H1 (cell line): Measurements from ENCODE around the gene RUVBL2. TPM values are rescaled to one million over a fixed set of nuclear protein-coding genes. Genes with fewer than 3 reads are reported as not detected.
A peak's percentile ranks its signal among the peaks of the same experiment; 100 is the strongest.

Experiments used
- CTCF ChIA-PET: fragments of 300-600 bp; sonication (Branson Sonifier 250); formaldehyde crosslinking; loops from one replicate; lab custom pipeline; 2021; ENCODE audit not compliant: partially characterized antibody; lab: Charles Lee
- POLR2A ChIA-PET: fragments of 300-600 bp; sonication (Branson Sonifier 250); formaldehyde crosslinking; loops from one replicate; lab custom pipeline; 2021; ENCODE audit warnings: inconsistent platforms; ENCODE audit not compliant: partially characterized antibody; lab: Charles Lee
- DNase-seq, 2 experiments: peaks; one replicate each; pipeline versions ENCODE4 v3.0.0 to v3.0.0-alpha.2; 2010 to 2022; ENCODE audit warnings: low spot score in 2 of 2, low read depth in 1 of 2, mixed read lengths in 1 of 2
- FAIRE-seq: peaks from 2 replicates; lab custom pipeline; 2011; peaks lifted over from hg19 to GRCh38; lab: Jason Lieb, UNC
- H2AFZ ChIP-seq: 2 replicates; pipeline ENCODE4 v1.8.1; 2012; ENCODE audit warnings: low read length, inconsistent platforms
- H2AK5ac ChIP-seq: 2 replicates; pipeline ENCODE4 v1.6.1; 2013; ENCODE audit warnings: low read depth, low read length
- H2BK120ac ChIP-seq: replicated peaks from 2 replicates; pipeline ENCODE3; 2013; ENCODE audit warnings: low read depth, low read length, inconsistent platforms
- H2BK12ac ChIP-seq: 2 replicates; pipeline ENCODE4 v1.6.1; 2013; ENCODE audit warnings: low read depth, low read length
- H2BK15ac ChIP-seq: 2 replicates; pipeline ENCODE4 v1.6.1; 2013; ENCODE audit warnings: low read length
- H2BK20ac ChIP-seq: 2 replicates; pipeline ENCODE4 v1.6.1; 2013; ENCODE audit warnings: low read length
- H2BK5ac ChIP-seq: 2 replicates; pipeline ENCODE4 v1.6.1; 2013; ENCODE audit warnings: low read depth, low read length
- H3K14ac ChIP-seq: 2 replicates; pipeline ENCODE4 v1.6.1; 2013; ENCODE audit warnings: inconsistent platforms; ENCODE audit not compliant: insufficient read length
- H3K18ac ChIP-seq: 2 replicates; pipeline ENCODE4 v1.6.1; 2013; ENCODE audit warnings: low read length; ENCODE audit errors: extremely low read depth
- H3K23ac ChIP-seq: 2 replicates; pipeline ENCODE4 v1.6.1; 2013; ENCODE audit warnings: inconsistent platforms; ENCODE audit not compliant: insufficient read length
- H3K23me2 ChIP-seq: 2 replicates; pipeline ENCODE4 v1.6.1; 2013; ENCODE audit warnings: low read depth, low read length
- H3K27ac ChIP-seq: 2 replicates; pipeline ENCODE4 v1.6.1; 2011; ENCODE audit warnings: low read depth, low read length, inconsistent platforms
- H3K27me3 ChIP-seq, 4 experiments: replicated peaks in 1 of 4; 1 replicate in 1 of 4; 2 replicates in 3 of 4; pipeline versions ENCODE4 v1.6.1 to v1.8.1; 2011 to 2013; ENCODE audit warnings: low read length in 3 of 4, mild to moderate bottlenecking in 3 of 4, inconsistent platforms in 2 of 4, mixed read lengths in 2 of 4, moderate library complexity in 1 of 4; ENCODE audit not compliant: control insufficient read depth in 3 of 4, insufficient read depth in 3 of 4; ENCODE audit errors: extremely low read depth in 1 of 4
- H3K36me3 ChIP-seq, 4 experiments: 2 replicates each; pipeline versions ENCODE4 v1.6.1 to v1.8.1; 2011 to 2013; ENCODE audit warnings: mild to moderate bottlenecking in 4 of 4, low read length in 3 of 4, moderate library complexity in 2 of 4, control low read depth in 1 of 4, inconsistent platforms in 1 of 4; ENCODE audit not compliant: insufficient read depth in 4 of 4, control insufficient read depth in 2 of 4
- H3K4ac ChIP-seq: replicated peaks from 2 replicates; pipeline ENCODE3; 2013; ENCODE audit warnings: low read length, low read depth, mixed read lengths, inconsistent platforms; ENCODE audit not compliant: insufficient read length
- H3K4me1 ChIP-seq, 4 experiments: replicated peaks in 1 of 4; 1 replicate in 1 of 4; 2 replicates in 3 of 4; pipeline versions ENCODE4 v1.6.1 to v1.8.1; 2011 to 2013; ENCODE audit warnings: low read length in 3 of 4, inconsistent platforms in 2 of 4, mixed read lengths in 1 of 4; ENCODE audit not compliant: insufficient read depth in 4 of 4, control insufficient read depth in 3 of 4
- H3K4me2 ChIP-seq, 2 experiments: 2 replicates each; pipeline versions ENCODE4 v1.6.1 to v1.8.1; 2011 to 2013; ENCODE audit warnings: low read depth in 2 of 2, low read length in 2 of 2, control low read depth in 1 of 2, inconsistent platforms in 1 of 2, mild to moderate bottlenecking in 1 of 2; ENCODE audit not compliant: insufficient read depth in 1 of 2
- H3K4me3 ChIP-seq, 4 experiments: fragments of 200-600, 300-600 bp in 1 of 4; sonication (generic), shearing (Covaris generic), sonication (Bioruptor Twin) in 1 of 4; 2 replicates each; pipeline versions ENCODE4 v1.5.1 to v1.8.1; 2011 to 2016; ENCODE audit warnings: low read length in 4 of 4, low read depth in 3 of 4, control low read depth in 2 of 4, inconsistent platforms in 2 of 4, mild to moderate bottlenecking in 2 of 4, mixed read lengths in 1 of 4, moderate library complexity in 1 of 4; ENCODE audit not compliant: insufficient read depth in 2 of 4; ENCODE audit errors: extremely low read depth in 1 of 4
- H3K56ac ChIP-seq: replicated peaks from 2 replicates; pipeline ENCODE3; 2013; ENCODE audit warnings: low read depth, mild to moderate bottlenecking, mixed read lengths, low read length, inconsistent platforms; ENCODE audit not compliant: insufficient read length
- H3K79me1 ChIP-seq: 2 replicates; pipeline ENCODE4 v1.6.1; 2013; ENCODE audit warnings: low read depth, low read length, control low read depth
- H3K79me2 ChIP-seq, 2 experiments: 2 replicates each; pipeline versions ENCODE4 v1.6.1 to v1.8.1; 2012 to 2013; ENCODE audit warnings: low read length in 2 of 2, mild to moderate bottlenecking in 2 of 2, inconsistent platforms in 1 of 2; ENCODE audit not compliant: insufficient read depth in 2 of 2, control insufficient read depth in 1 of 2
- H3K9ac ChIP-seq, 4 experiments: replicated peaks in 1 of 4; 1 replicate in 1 of 4; 2 replicates in 3 of 4; pipeline versions ENCODE4 v1.6.1 to v1.8.1; 2011 to 2013; ENCODE audit warnings: low read depth in 3 of 4, low read length in 3 of 4, control low read depth in 2 of 4, mild to moderate bottlenecking in 2 of 4, moderate library complexity in 2 of 4, inconsistent platforms in 1 of 4; ENCODE audit errors: extremely low read depth in 1 of 4
- H3K9me3 ChIP-seq, 2 experiments: 2 replicates each; pipeline versions ENCODE4 v1.6.1 to v1.8.1; 2012 to 2013; ENCODE audit warnings: mild to moderate bottlenecking in 2 of 2, moderate library complexity in 2 of 2, control low read depth in 1 of 2, inconsistent platforms in 1 of 2, low read depth in 1 of 2, low read length in 1 of 2, mixed read lengths in 1 of 2; ENCODE audit not compliant: insufficient read depth in 2 of 2
- H4K20me1 ChIP-seq, 2 experiments: replicated peaks in 1 of 2; 2 replicates each; pipeline versions ENCODE3 to v1.8.1; 2011 to 2013; ENCODE audit warnings: inconsistent platforms in 2 of 2, low read length in 2 of 2, mild to moderate bottlenecking in 1 of 2; ENCODE audit not compliant: insufficient read depth in 2 of 2, control insufficient read depth in 1 of 2
- H4K5ac ChIP-seq: 2 replicates; pipeline ENCODE4 v1.6.1; 2013; ENCODE audit warnings: low read length, low read depth, mixed read lengths, inconsistent platforms; ENCODE audit not compliant: insufficient read length
- H4K8ac ChIP-seq: 2 replicates; pipeline ENCODE4 v1.8.0; 2013; ENCODE audit warnings: mild to moderate bottlenecking, moderate library complexity, low read length, inconsistent platforms; ENCODE audit not compliant: insufficient read depth; ENCODE audit errors: extremely low read depth
- H4K91ac ChIP-seq: replicated peaks from 2 replicates; pipeline ENCODE3; 2013; ENCODE audit warnings: low read length, mixed read lengths, inconsistent platforms; ENCODE audit not compliant: insufficient read length
- EZH2 ChIP-seq: fragments of 200-600 bp; sonication (generic); IDR thresholded peaks from 2 replicates; pipeline ENCODE4 v1.7.1; 2012; ENCODE audit warnings: low read depth, mild to moderate bottlenecking, moderate library complexity, low read length, inconsistent platforms; ENCODE audit not compliant: severe bottlenecking
- KDM4A ChIP-seq: IDR thresholded peaks from one replicate; pipeline ENCODE4 v1.7.1; 2012; ENCODE audit warnings: low read depth, mild to moderate bottlenecking, moderate library complexity, low read length, inconsistent platforms; ENCODE audit not compliant: severe bottlenecking
- WGBS, 2 experiments: shearing (Covaris generic) in 1 of 2; methylation state at CpG; one replicate each; pipeline versions ENCODE4 v1.1.6 to v1.1.7; 2013 to 2015; ENCODE audit warnings: low lambda C conversion rate in 2 of 2, mixed read lengths in 2 of 2, inconsistent platforms in 1 of 2, low coverage in 1 of 2, missing lambda C conversion rate in 1 of 2; ENCODE audit not compliant: insufficient replicate concordance in 2 of 2, insufficient coverage in 1 of 2, insufficient read length in 1 of 2; ENCODE audit errors: extremely low coverage in 1 of 2, missing lambda C conversion rate in 1 of 2; 5-methylcytosine and 5-hydroxymethylcytosine counted together
- polyA plus RNA-seq, 7 experiments: library from polyadenylated mRNA; depleted of rRNA in 3 of 7; stranded (reverse) in 5 of 7; unstranded in 2 of 7; fragments of >200 nt in 5 of 7; fragments of 200-250 nt in 2 of 7; gene quantifications; 1 replicate in 5 of 7; 2 replicates in 1 of 7; 4 replicates in 1 of 7; pipeline versions ENCODE4 v1.2.1 to v1.2.3, GENCODE V29; 2011 to 2013; ENCODE audit warnings: missing spikeins in 2 of 7, mixed read lengths in 2 of 7
- total RNA-seq: library from RNA; stranded (reverse); fragmentation: NEBNext Ultra II Directional; extraction: Animal tissue kit (Norgen Biotek cat#: 25700); gene quantifications from 2 replicates; pipeline ENCODE4 v1.2.1, GENCODE V29; 2021
- TF ChIP-seq, protein P1 (sequence below): IDR thresholded peaks from 2 replicates; pipeline ENCODE4 v1.6.1; 2012; ENCODE audit warnings: inconsistent platforms

Gene RUVBL2
- total and polyA plus RNA-seq, 2 of the 8 experiments (the other 6 are each of a cell fraction or from before 2014, with no cell fraction given): 152 to 247 TPM

DNA sequence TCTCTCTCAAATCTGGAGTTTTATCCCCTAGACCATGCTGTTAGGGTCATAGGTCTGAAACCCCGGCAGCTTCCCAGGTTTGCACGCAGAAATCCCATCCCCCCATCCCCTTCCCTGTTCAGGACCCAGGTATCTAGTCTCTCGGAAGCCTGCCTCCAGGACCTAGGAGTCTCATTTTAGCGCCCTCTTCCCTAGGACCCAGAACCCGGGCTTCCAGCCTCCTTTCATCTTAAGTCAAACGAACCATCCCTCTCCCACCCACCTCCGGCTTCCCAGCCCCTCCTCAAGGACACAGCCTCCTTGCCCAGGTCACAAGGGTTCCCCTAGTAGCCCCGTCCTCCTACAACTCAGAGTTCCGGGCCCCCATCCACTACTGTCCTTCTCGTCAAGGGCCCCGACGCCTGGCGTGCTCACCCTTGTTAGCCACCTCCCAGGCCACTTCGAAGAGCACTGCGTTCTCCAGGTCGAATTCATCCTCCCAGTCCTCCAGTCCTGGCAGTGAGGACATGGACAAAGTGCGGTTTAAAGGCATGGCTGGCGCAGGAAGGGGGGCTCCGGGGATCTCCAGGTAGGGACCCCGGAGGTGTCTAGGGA lies 1.0 kb upstream of the RUVBL2 start:
- no peak overlapping the region for H2BK20ac ChIP-seq
- WGBS, 2 experiments: 4% methylated on average over 20 of the region's 20 CpGs; no CpG with 5 or more reads in 1 of the 2 experiments
- no peak overlapping the region for H2BK120ac ChIP-seq
- peak overlapping the region; percentile 90 for H3K56ac ChIP-seq
- H2AK5ac ChIP-seq: no peak overlapping the region
- 0 out of 2 replicates have a peak overlapping the region, but pooled peaks have one; percentile 13 for H3K27ac ChIP-seq
- peak overlapping the region; percentile 72 for H4K8ac ChIP-seq
- DNase-seq (peak in 1 of 2 experiments; percentile 65), FAIRE-seq (no peak)
- no peak overlapping the region for H2BK15ac ChIP-seq
- H3K79me1 ChIP-seq: peaks cover 15% of the 10 kb centered on the region
- H4K20me1 ChIP-seq: peaks cover 0 to 13% of the 10 kb centered on the region in 2 experiments
- TF ChIP-seq, protein P1, sequence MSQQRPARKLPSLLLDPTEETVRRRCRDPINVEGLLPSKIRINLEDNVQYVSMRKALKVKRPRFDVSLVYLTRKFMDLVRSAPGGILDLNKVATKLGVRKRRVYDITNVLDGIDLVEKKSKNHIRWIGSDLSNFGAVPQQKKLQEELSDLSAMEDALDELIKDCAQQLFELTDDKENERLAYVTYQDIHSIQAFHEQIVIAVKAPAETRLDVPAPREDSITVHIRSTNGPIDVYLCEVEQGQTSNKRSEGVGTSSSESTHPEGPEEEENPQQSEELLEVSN: 0 out of 2 replicates have a peak, but pooled peaks have one; percentile 4
- peak; percentile 30 for TF ChIP-seq KDM4A
- no peak for TF ChIP-seq EZH2
- peaks cover 0 to 13% (median 5%) of the 10 kb centered on the region in 4 experiments; a peak in 4 of 8 replicates for H3K36me3 ChIP-seq
- H3K9me3 ChIP-seq: no peaks in the 10 kb centered on the region
- peak overlapping the region; percentile 37; the same call in 1 of the 2 replicates for H2BK5ac ChIP-seq
- H3K4ac ChIP-seq: peak overlapping the region; percentile 44
- H2BK12ac ChIP-seq: 0 out of 2 replicates have a peak overlapping the region, but pooled peaks have one; percentile 4
- peak overlapping the region; percentile 52 for H4K91ac ChIP-seq
- no peak overlapping the region for H3K23ac ChIP-seq
- ChIA-PET CTCF (interaction anchor here (0.6 to 2.6 kb wide), 23 partner anchors 10 to 188 kb away, joined by 3 to 19 read pairs (median 4); partner anchors contain the start of gene HSD17B14), POLR2A (interaction anchor here (0.5 to 4.4 kb wide), 15 partner anchors 9 to 155 kb away, joined by 3 to 37 read pairs (median 3); partner anchors contain the start of genes CGB2, FTL and PPP1R15A)
- peak overlapping the region; percentile 84; the same call in 1 of the 2 replicates for H3K18ac ChIP-seq
- peak overlapping the region; percentile 87 to 91 for H3K4me2 ChIP-seq
- peak overlapping the region; percentile 50 for H4K5ac ChIP-seq
- H3K27me3 ChIP-seq: no peaks in the 10 kb centered on the region
- peaks cover 8% of the 10 kb centered on the region; the same call in 1 of the 2 replicates for H3K23me2 ChIP-seq
- H3K79me2 ChIP-seq: peaks cover 11 to 33% of the 10 kb centered on the region in 2 experiments; a peak in 3 of 4 replicates
- H3K14ac ChIP-seq: no peak overlapping the region
- H3K4me3 ChIP-seq: peak overlapping the region; percentile 66 to 97 (median 92)
- no peak overlapping the region for H2AFZ ChIP-seq
- H3K9ac ChIP-seq: peak overlapping the region; percentile 25 to 75 (median 72)
- peaks cover 0 to 3% (median 0%) of the 10 kb centered on the region in 4 experiments; a peak in 2 of 7 replicates for H3K4me1 ChIP-seq
